HCT116 (cell line): Measurements from ENCODE around the gene FAM32A. TPM values are rescaled to one million over a fixed set of nuclear protein-coding genes. Genes with fewer than 3 reads are reported as not detected.

Experiments used
- ATAC-seq: fragments of 200-7000 bp; cut with Tn5 transposase; 2 replicates; pipeline ENCODE4 v1.9.1; 2020; ENCODE audit warnings: mild to moderate bottlenecking, moderate library complexity
- BruUV-seq: library from RNA; stranded (reverse); fragments of 400-500 nt; replicated peaks from 2 replicates; lab custom pipeline; 2021; lab: Mats Ljungman, UMichigan
- CTCF ChIA-PET: fragments of 300-600 bp; sonication (Branson Sonifier 250); formaldehyde crosslinking; loops from one replicate; lab custom pipeline; 2021; ENCODE audit warnings: antibody characterized with exemption; lab: Charles Lee
- POLR2A ChIA-PET: fragments of 300-600, 350-600 bp; sonication (Branson Sonifier 250); formaldehyde crosslinking; loops from one replicate; lab custom pipeline; 2021; ENCODE audit warnings: antibody characterized with exemption; lab: Charles Lee
- RAD21 ChIA-PET, 2 experiments: fragments of 300-600 bp; sonication (Branson Sonifier 250); formaldehyde crosslinking; loops; one replicate each; lab custom pipeline; 2023; ENCODE audit warnings: low total read pairs in 2 of 2; ENCODE audit not compliant: uncharacterized antibody in 2 of 2, unreplicated experiment in 2 of 2, low non-redundant PET in 1 of 2; lab: Charles Lee
- DNase-seq: peaks from one replicate; pipeline ENCODE4 v3.0.0-alpha.2; 2010; ENCODE audit warnings: low read depth, low spot score
- H2AFZ ChIP-seq: fragments of 200-600 bp; shearing (Covaris generic), sonication (generic); 2 replicates; pipeline ENCODE4 v1.6.1; 2017; ENCODE audit warnings: low read depth, mixed run types, mixed read lengths, antibody characterized with exemption, low read length; ENCODE audit not compliant: poor library complexity, severe bottlenecking
- H3K27ac ChIP-seq: 2 replicates; pipeline ENCODE4 v1.5.1; 2012; ENCODE audit warnings: low read depth, low read length
- H3K27me3 ChIP-seq: fragments of 200-600 bp; sonication (generic); 2 replicates; pipeline ENCODE4 v1.6.1; 2016; ENCODE audit warnings: mixed run types, low read length, mixed read lengths; ENCODE audit not compliant: insufficient read depth
- H3K36me3 ChIP-seq, 2 experiments: fragments of 200-500 bp in 1 of 2; fragments of 200-600 bp in 1 of 2; sonication (Bioruptor generic) in 1 of 2; sonication (generic) in 1 of 2; 2 replicates each; pipeline versions ENCODE4 v1.5.1 to v1.6.1; 2014 to 2016; ENCODE audit warnings: low read length in 2 of 2, inconsistent platforms in 1 of 2, mixed read lengths in 1 of 2, mixed run types in 1 of 2; ENCODE audit not compliant: insufficient read depth in 2 of 2, control insufficient read depth in 1 of 2
- H3K4me1 ChIP-seq, 2 experiments: fragments of 200-600 bp in 1 of 2; sonication (generic) in 1 of 2; 2 replicates each; pipeline versions ENCODE4 v1.5.1 to v1.6.1; 2012 to 2017; ENCODE audit warnings: low read length in 2 of 2, inconsistent platforms in 1 of 2, mild to moderate bottlenecking in 1 of 2, mixed read lengths in 1 of 2, mixed run types in 1 of 2, moderate library complexity in 1 of 2; ENCODE audit not compliant: insufficient read depth in 2 of 2, control insufficient read depth in 1 of 2
- H3K4me2 ChIP-seq: fragments of 200-600 bp; sonication (generic); 2 replicates; pipeline ENCODE4 v1.6.1; 2017; ENCODE audit warnings: mixed run types, low read length, mixed read lengths
- H3K4me3 ChIP-seq, 2 experiments: fragments of 200-600 bp in 1 of 2; sonication (generic) in 1 of 2; replicated peaks in 1 of 2; 2 replicates each; pipeline ENCODE4 v1.5.1; 2011 to 2016; ENCODE audit warnings: low read length in 2 of 2, control low read depth in 1 of 2, low read depth in 1 of 2, mild to moderate bottlenecking in 1 of 2, mixed read lengths in 1 of 2, mixed run types in 1 of 2
- H3K79me2 ChIP-seq: fragments of 200-600 bp; sonication (generic); 2 replicates; pipeline ENCODE4 v1.6.1; 2017; ENCODE audit warnings: mild to moderate bottlenecking, mixed run types, low read length, moderate library complexity, mixed read lengths; ENCODE audit not compliant: insufficient read depth
- H3K9ac ChIP-seq: fragments of 200-600 bp; sonication (generic); 2 replicates; pipeline ENCODE4 v1.6.1; 2016; ENCODE audit warnings: low read length, mixed read lengths
- H3K9me2 ChIP-seq: fragments of 200-600 bp; sonication (generic), shearing (Covaris generic); 2 replicates; pipeline ENCODE4 v1.6.1; 2017; ENCODE audit warnings: mixed run types, mild to moderate bottlenecking, moderate library complexity; ENCODE audit not compliant: insufficient read depth
- H3K9me3 ChIP-seq, 2 experiments: fragments of 200-500 bp in 1 of 2; fragments of 200-600 bp in 1 of 2; sonication (Bioruptor generic) in 1 of 2; sonication (generic) in 1 of 2; 2 replicates each; pipeline ENCODE4 v1.6.1; 2014 to 2017; ENCODE audit warnings: low read length in 2 of 2, mixed read lengths in 2 of 2, inconsistent platforms in 1 of 2, low read depth in 1 of 2, mild to moderate bottlenecking in 1 of 2, mixed run types in 1 of 2, moderate library complexity in 1 of 2; ENCODE audit not compliant: control insufficient read depth in 1 of 2, insufficient read depth in 1 of 2
- H4K20me1 ChIP-seq: fragments of 200-600 bp; sonication (generic), shearing (Covaris generic); 2 replicates; pipeline ENCODE4 v1.6.1; 2017; ENCODE audit warnings: mixed run types, mild to moderate bottlenecking, moderate library complexity; ENCODE audit not compliant: insufficient read depth
- EGR1 ChIP-seq: IDR thresholded peaks from 2 replicates; pipeline ENCODE4 v1.6.1; 2012; ENCODE audit warnings: low read depth
- ELF1 ChIP-seq: IDR thresholded peaks from 2 replicates; pipeline ENCODE4 v1.6.1; 2012; ENCODE audit warnings: low read depth, borderline replicate concordance
- EZH2 ChIP-seq: fragments of 200-600 bp; sonication (generic); IDR thresholded peaks from 2 replicates; pipeline ENCODE4 v1.6.1; 2017; ENCODE audit warnings: antibody characterized with exemption, mixed run types
- EZH2phosphoT487 ChIP-seq: fragments of 200-600 bp; IDR thresholded peaks from 2 replicates; pipeline ENCODE4 v1.6.1; 2018; ENCODE audit warnings: antibody characterized with exemption, borderline replicate concordance
- POLR2AphosphoS5 ChIP-seq: IDR thresholded peaks from 2 replicates; pipeline ENCODE4 v1.6.1; 2011; ENCODE audit warnings: mild to moderate bottlenecking, low read depth, low read length, moderate library complexity
- REST ChIP-seq: IDR thresholded peaks from 2 replicates; pipeline ENCODE4 v1.6.1; 2012; ENCODE audit warnings: low read depth
- SIN3A ChIP-seq: IDR thresholded peaks from 2 replicates; pipeline ENCODE4 v1.6.1; 2012; ENCODE audit warnings: low read depth
- SP1 ChIP-seq: IDR thresholded peaks from 2 replicates; pipeline ENCODE4 v1.6.1; 2012; ENCODE audit warnings: low read depth
- SRF ChIP-seq: IDR thresholded peaks from 2 replicates; pipeline ENCODE4 v1.6.1; 2012; ENCODE audit warnings: low read depth
- ZBTB33 ChIP-seq: IDR thresholded peaks from 2 replicates; pipeline ENCODE4 v1.6.1; 2011; ENCODE audit warnings: mild to moderate bottlenecking, low read length, moderate library complexity; ENCODE audit not compliant: insufficient replicate concordance; ENCODE audit errors: extremely low read depth
- ZFX ChIP-seq: fragments of 450-650 bp; IDR thresholded peaks from 2 replicates; pipeline ENCODE4 v1.6.1; 2017
- ZNF274 ChIP-seq: fragments of 200-500 bp; sonication (Bioruptor generic); IDR thresholded peaks from 2 replicates; pipeline ENCODE4 v1.6.1; 2014; ENCODE audit warnings: mild to moderate bottlenecking, low read depth, low read length, inconsistent platforms
- intact Hi-C: fragments of 100-400 bp; cut with micrococcal nuclease; formaldehyde crosslinking; loops from 2 replicates; pipeline ENCODE4 v1.10.0; 2022
- total RNA-seq: library from RNA; stranded (reverse); gene quantifications from one replicate; pipeline ENCODE4 v1.2.1, GENCODE V29; 2021; ENCODE audit not compliant: unreplicated experiment

Gene FAM32A
- total RNA-seq, 1 experiment from 2014 or later: 61.3 TPM

GRCh38 chr19:16185123-16185767 is at the start of gene FAM32A (continued):
- no peak for TF ChIP-seq REST
- TF ChIP-seq SRF: peak; percentile 100
- TF ChIP-seq SP1: peak; percentile 81
- TF ChIP-seq EZH2: no peak
- peak; percentile 88 for TF ChIP-seq POLR2AphosphoS5
- TF ChIP-seq EZH2phosphoT487: no peak

- no peak overlapping the region for H3K27ac ChIP-seq
- no TSS peak for BruUV-seq
- intact Hi-C loops: no loop called here
- H3K27me3 ChIP-seq: no peaks in the 10 kb centered on the region
- CTCF ChIA-PET: no interaction called here
- H4K20me1 ChIP-seq: no peaks in the 10 kb centered on the region
- POLR2A ChIA-PET: no interaction called here
- no peak overlapping the region for H3K9ac ChIP-seq
- H3K4me2 ChIP-seq: no peak overlapping the region
- ATAC-seq: peak; percentile 55
- no peak overlapping the region for H3K4me3 ChIP-seq
- no peak for TF ChIP-seq ZBTB33
- TF ChIP-seq EGR1: no peak
- TF ChIP-seq REST: no peak
- TF ChIP-seq SIN3A: no peak
- TF ChIP-seq ZFX: no peak
- no peak for TF ChIP-seq EZH2
- no peak for TF ChIP-seq ZNF274
- no peak for TF ChIP-seq ELF1
- no peaks in the 10 kb centered on the region for H3K4me1 ChIP-seq
- RAD21 ChIA-PET: interaction anchor here in 1 of 2 experiments (0.6 kb wide), 1 partner anchor 9 kb away, joined by 4 read pairs; no protein-coding TSS in a partner anchor
- peaks cover 10 to 23% of the 10 kb centered on the region in 2 experiments; a peak in 2 of 4 replicates for H3K36me3 ChIP-seq
- no peak for DNase-seq
- H3K9me3 ChIP-seq: no peaks in the 10 kb centered on the region
- no peaks in the 10 kb centered on the region for H3K9me2 ChIP-seq
- H2AFZ ChIP-seq: no peak overlapping the region
- H3K79me2 ChIP-seq: no peaks in the 10 kb centered on the region
Measured at GRCh38 chr19:16135430-16136127, 49.6 kb upstream of the FAM32A start.
